ENCODE measurements around the gene DPY19L3.
A peak's percentile ranks its signal among the peaks of the same experiment; 100 is the strongest.
"Not testable (repeated sequence)": the region's sequence is repeated elsewhere in the genome, so short reads cannot be mapped to it uniquely, and the experiment has no call there.

DPY19L3 gene

DNA sequence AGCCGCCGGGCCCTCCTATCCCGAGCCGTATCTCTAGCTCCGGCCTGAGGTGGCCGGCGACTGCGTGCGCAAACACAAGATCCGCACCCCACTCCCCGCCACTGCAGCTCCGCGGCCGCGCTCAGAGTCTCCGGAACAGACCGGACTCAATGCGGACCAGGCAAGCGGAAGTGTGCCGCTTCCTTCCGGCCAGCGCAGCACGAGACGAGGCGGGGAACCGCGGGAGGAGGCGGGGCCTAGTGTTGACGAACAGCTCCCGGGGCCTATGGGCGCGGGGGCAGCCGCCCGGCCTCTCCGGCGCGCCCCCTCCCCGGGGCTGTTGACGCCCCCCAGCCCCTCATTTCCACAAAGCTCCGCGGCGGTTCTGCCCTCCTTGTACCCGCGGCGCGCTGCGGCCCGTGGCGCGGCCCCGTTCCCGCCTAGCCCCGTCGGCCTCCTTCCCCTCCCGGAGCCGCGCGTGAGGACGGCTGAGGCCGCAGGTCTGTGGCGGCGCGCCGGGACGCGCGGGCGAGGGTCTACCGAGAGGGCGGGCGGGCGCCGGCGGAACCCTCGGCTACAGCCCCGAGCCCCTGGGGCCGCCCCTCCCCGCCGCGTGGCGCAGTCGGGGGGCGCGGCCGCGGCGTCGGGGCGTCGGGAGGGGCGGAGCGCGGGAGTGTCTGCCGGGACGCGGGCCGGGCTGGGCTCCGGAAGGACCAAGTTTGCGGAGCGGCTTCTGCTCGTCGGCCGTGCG is at the start of gene DPY19L3:
DPY19L3 (plus strand) TSS at position 340 of the 730 bp plus-strand sequence. CDS start 2,484 bp downstream, outside the sequence.
- DNase-seq: peak; percentile 75

- no peak for DNase-seq
Measured at GRCh38 chr19:32357720-32358119, 47.9 kb upstream of the DPY19L3 start.

DNA sequence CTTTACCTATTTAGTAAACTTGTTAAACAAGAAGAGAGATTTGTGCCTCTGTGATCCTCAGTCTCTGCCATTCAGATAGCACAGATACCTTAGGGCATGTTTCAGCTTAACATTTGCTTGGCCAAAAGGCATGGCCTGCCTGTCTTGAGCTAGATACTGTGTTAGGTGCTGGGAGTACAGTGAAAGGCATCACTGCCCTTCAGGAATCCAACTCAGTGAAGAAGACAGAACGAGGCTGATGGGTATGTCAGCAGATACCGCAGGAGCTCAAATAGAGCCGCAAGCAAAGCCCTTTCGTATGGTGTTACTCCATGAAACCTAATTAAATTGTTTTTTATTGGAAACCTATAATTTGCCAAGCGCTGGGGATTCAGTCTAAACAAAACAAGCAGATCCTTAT is 47.2 kb upstream of the DPY19L3 start:
- DNase-seq: no peak

DNA sequence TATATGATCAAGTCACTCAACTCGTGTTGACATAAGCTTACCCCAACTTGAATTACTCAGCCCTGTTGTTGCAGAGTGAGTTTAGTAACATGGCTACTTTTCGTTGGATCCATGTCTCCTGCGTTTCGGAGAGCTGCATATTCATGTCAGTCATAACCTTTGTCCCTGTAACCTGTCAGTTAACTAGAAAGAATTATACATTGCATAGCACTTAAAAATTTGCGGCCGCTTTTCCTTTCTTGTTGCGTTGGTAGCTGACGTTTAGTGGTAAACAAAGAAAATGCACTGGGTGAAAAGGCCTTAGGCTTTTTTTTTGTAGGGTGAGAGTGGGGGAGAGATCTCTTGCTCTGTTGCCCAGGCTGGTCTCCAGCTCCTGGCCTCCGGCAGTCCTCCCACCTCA is 46.0 kb upstream of the DPY19L3 start:
- no peak for DNase-seq

GRCh38 chr19:32361574-32362317 is 43.8 kb upstream of the DPY19L3 start:
- no peak for DNase-seq

DNA sequence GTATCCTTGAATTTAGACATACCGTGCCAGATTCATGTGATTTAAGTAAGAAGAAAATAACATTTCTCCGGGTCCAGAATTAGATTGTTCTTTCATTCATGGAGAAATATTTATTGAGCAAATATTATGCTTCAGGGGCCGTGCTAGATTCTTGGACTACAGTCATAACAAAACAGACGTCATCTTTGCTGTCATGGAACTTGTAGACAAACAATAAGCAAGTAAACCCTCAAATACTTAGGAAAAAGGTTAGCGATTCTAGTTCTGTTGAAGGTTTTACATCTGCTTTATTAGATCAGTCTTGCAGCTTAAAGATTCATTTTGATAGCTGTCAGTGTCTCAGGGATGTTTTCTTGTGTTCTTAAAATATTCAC is 43.3 kb upstream of the DPY19L3 start:
- DNase-seq: no peak

GRCh38 chr19:32363175-32363574 is 42.4 kb upstream of the DPY19L3 start:
- no peak for DNase-seq

DNA sequence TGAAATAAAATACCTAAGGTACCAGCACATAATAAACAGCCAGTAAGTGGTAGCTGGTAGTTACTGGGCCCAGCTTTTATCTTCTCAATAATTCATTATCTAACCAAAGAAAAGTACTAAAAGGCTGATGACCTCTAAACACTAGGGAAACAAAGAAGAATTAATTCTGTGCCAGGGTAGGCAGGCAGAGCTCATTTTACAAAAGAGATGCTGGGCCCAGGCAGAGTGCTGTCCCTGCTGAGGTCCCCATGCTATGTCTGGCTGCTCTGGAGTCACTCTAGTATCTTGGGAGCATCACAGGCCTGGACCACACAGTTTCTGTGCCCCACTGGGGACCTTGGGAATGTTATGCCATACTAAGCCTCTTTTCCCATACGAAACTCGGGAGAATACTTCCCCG is 41.9 kb upstream of the DPY19L3 start:
- no peak for DNase-seq

DNA sequence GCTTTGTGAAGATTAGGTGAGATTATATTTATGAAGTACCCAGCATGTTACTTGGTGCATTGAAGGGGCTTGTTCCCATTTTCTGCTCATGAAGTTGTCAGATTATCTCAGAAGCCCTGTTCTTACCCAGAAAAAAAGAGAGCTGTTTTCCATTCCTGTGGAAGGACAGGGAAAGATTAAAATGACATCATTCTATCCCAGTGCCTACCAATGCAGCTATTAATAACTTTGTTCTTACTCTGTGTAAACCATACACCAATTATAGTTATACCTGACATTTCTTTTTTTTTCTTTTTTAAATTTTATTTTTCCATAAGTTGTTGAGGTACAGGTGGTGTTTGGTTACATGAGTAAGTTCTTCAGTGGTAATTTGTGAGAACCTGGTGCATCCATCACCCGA is 41.5 kb upstream of the DPY19L3 start:
- no peak for DNase-seq

- DNase-seq: no peak
Measured at GRCh38 chr19:32367063-32367462, 38.5 kb upstream of the DPY19L3 start.

DNA sequence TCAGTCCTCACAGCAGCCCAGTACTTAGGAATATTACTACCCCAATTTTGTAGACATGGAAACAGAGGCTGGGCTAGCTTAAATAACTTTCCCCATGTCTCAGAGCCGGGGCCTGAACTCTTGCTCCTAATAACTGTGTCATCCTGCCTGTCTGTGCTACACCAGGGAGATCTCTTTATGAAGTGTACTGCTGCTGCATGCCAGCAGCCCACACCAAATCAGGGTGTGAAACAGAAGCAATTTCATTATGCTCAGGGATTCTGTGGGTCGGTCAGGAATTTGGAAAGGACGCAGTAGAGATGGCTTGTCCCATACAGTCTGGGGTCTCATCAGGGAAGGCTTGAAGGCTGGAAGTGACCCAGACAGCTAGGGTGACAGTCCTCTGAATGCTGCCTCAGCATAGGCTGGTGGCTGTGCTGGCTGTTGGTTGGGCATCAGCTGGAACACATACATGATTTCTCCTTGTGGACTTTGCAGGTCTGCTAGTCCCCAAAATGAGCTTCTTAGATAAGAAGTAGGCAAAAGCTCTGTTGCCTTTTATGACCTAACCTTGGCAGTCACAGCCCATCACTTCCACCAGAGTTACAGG is 37.5 kb upstream of the DPY19L3 start:
- DNase-seq: no peak

- DNase-seq: no peak
Measured at GRCh38 chr19:32368787-32369186, 36.8 kb upstream of the DPY19L3 start.

GRCh38 chr19:32372726-32373517 is 32.6 kb upstream of the DPY19L3 start:
- DNase-seq: no peak

GRCh38 chr19:32373585-32374295 is 31.8 kb upstream of the DPY19L3 start:
- DNase-seq: peak; percentile 28

DNA sequence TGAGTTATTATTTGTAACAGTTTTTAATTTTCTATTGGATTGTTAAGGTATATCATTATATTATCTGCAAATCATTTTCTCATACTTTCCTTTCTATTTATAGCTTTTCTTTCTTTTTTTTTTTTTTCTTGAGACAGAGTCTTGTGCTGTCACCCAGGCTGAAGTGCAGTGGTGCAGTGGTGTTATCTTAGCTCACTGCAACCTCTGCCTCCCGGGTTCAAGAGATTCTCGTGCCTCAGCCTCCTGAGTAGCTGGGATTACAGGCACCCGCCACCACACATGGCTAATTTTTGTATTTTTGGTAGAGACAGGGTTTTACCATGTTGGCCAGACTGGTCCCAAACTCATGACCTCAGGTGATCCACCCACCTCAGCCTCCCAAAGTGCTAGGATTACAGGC is 31.2 kb upstream of the DPY19L3 start:
- DNase-seq: not testable (repeated sequence)

- DNase-seq: not testable (repeated sequence)
Measured at GRCh38 chr19:32377088-32377487, 28.5 kb upstream of the DPY19L3 start.

- DNase-seq: no peak
Measured at GRCh38 chr19:32380269-32380668, 25.3 kb upstream of the DPY19L3 start.

DNA sequence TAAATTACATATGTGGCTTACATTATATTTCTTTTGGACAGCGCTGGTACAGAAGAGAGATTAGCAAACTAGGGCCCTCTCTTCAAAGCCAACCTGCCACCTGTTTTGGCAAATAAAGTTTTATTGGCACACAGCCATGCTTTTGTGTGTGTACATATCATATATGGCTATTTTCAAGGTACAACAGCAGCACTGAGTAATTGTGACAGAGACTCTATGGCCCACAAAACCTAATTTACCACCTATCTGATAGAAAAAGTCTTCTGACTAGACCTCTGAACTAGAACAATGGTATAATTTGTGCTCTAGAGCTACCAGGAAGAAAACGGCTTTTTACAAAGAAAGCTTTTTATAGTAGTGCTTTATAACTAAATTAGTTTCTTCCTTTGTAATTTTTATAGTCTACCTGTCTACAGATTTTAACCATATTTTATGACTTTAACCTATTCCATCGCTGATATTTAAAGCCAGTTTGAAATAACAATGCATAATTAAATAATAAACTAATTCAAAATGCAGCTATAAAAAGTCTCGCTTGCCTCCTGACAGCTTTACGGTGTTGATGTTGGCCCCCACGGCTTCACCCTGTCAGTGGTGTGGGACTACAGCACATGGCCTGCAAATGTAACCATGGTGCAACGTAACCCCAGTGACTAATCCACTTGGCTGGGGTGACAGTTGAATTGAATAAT is 17.7 kb upstream of the DPY19L3 start:
- DNase-seq: no peak

GRCh38 chr19:32388393-32388855 is 17.1 kb upstream of the DPY19L3 start:
- no peak for DNase-seq

- DNase-seq: no peak
Measured at GRCh38 chr19:32392901-32393300, 12.7 kb upstream of the DPY19L3 start.

DNA sequence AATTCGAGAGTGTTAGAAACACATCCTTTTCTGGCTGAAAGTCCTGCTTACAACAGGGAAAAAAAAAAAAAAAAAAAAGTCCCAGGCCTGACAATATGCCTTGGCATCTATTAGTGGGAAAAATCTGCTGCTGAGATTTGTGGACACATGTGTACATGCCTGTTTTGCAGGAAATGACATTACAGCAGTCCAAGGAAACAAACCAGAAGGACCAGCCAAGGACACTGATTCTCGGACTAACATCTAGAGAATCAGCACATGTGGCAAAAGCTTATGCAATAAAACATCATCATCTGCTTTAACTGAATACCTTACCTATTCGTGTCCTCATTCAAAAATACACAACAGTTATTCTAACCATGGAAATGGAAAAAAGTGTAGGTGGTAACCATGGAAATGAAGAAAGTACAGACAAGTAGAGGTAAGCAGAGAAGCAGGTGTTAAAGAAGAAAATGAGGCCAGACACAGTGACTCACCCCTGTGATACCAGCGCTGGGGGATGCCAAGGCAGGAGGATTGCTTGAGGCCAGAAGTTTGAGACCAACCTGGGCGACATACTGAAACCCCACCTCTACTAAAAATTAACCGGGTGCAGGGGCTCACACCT is 9.4 kb upstream of the DPY19L3 start:
- DNase-seq: no peak
